Adrenal gland (tissue), 19 donors: Measurements from ENCODE around the gene CLASP2. TPM values are rescaled to one million over a fixed set of nuclear protein-coding genes. Genes with fewer than 3 reads are reported as not detected.
"Not testable (repeated sequence)": the region's sequence is repeated elsewhere in the genome, so short reads cannot be mapped to it uniquely, and the experiment has no call there.

Source experiments
- DNase-seq, 7 donors: peaks; one replicate each; pipeline ENCODE4 v3.0.0-alpha.2; 2019 to 2020
- H3K27ac ChIP-seq, 5 donors: fragments of 200-600 bp; sonication (generic) in 4 of 5; 1 replicate in 3 of 5; 2 replicates in 2 of 5; pipeline versions ENCODE4 v1.5.1 to v1.8.0; 2016 to 2020; ENCODE audit warnings: mild to moderate bottlenecking in 1 of 5
- H3K27me3 ChIP-seq: fragments of 200-600 bp; 2 replicates; pipeline ENCODE4 v1.8.0; 2021
- H3K36me3 ChIP-seq, 2 donors: fragments of 200-600 bp; replicated peaks in 1 of 2; 1 replicate in 1 of 2; 2 replicates in 1 of 2; pipeline versions ENCODE4 v1.5.1 to v1.8.0; 2018 to 2022
- H3K4me1 ChIP-seq, 2 donors: fragments of 200-600 bp; replicated peaks in 1 of 2; 1 replicate in 1 of 2; 2 replicates in 1 of 2; pipeline versions ENCODE4 v1.5.1 to v1.8.0; 2018 to 2021
- H3K4me3 ChIP-seq, 4 donors: fragments of 200-600 bp; sonication (generic) in 3 of 4; one replicate each; pipeline ENCODE4 v1.5.1; 2016 to 2018
- H3K9me3 ChIP-seq, 3 donors: fragments of 200-600 bp; sonication (generic) in 1 of 3; replicated peaks in 1 of 3; 1 replicate in 2 of 3; 2 replicates in 1 of 3; pipeline versions ENCODE4 v1.5.1 to v1.8.0; 2016 to 2021
- POLR2A ChIP-seq, 2 donors: fragments of 450-650 bp; IDR thresholded peaks; one replicate each; pipeline ENCODE4 v1.6.1; 2017; ENCODE audit warnings: antibody characterized with exemption in 2 of 2, mild to moderate bottlenecking in 2 of 2, moderate library complexity in 1 of 2
- WGBS, 4 donors: extraction: QIAGEN DNeasy Blood & Tissue Kit in 2 of 4; methylation state at CpG; one replicate each; pipeline versions ENCODE4 v1.1.5 to v1.1.7; 2013 to 2017; 5-methylcytosine and 5-hydroxymethylcytosine counted together
- intact Hi-C, 2 donors: fragments of 100-400 bp; cut with DNase I; formaldehyde crosslinking; loops; one replicate each; pipeline versions ENCODE4 v1.14.1 to v1.15.0; 2022 to 2023
- long read RNA-seq, 10 donors: library from polyadenylated mRNA in 3 of 10; unstranded in 2 of 10; stranded (forward) in 1 of 10; transcript quantifications; one replicate each; pipeline ENCODE4 v2.0.0 and lab custom pipeline, GENCODE V29; 2021 to 2026
- polyA plus RNA-seq, 3 donors: library from polyadenylated mRNA; stranded (reverse); fragments of 200-250 nt in 2 of 3; fragments of 350-450 nt in 1 of 3; fragmentation: Illumina TruSeq in 1 of 3; extraction: RNeasy Lipid Tissue Mini Kit (QIAGEN cat#74804) in 1 of 3; gene quantifications; one replicate each; pipeline ENCODE4 v1.2.3, GENCODE V29; 2013 to 2014
- total RNA-seq, 9 donors: library from RNA; depleted of rRNA in 4 of 9; stranded (reverse); fragments of >200 nt in 4 of 9; fragments of 120-200 nt in 1 of 9; fragmentation: NEBNext Ultra II Directional in 1 of 9; extraction: Animal tissue kit (Norgen Biotek cat#: 25700) in 1 of 9; gene quantifications; one replicate each; pipeline versions ENCODE4 v1.1.0 to v1.2.4, GENCODE V29; 2013 to 2023
- TF ChIP-seq, protein P1 (sequence below), 6 experiments: fragments of 450-650 bp in 4 of 6; fragments of 200-600 bp in 2 of 6; sonication (generic) in 1 of 6; IDR thresholded peaks; 1 replicate in 5 of 6; 2 replicates in 1 of 6; pipeline versions ENCODE4 v1.5.1 to v1.8.0; 2016 to 2021; ENCODE audit warnings: antibody characterized with exemption in 6 of 6, mild to moderate bottlenecking in 2 of 6, moderate library complexity in 1 of 6
- donor health status: healthy with polysubstance abuse.
- donor health status: Bipolar disorder and iron deficiency.
- donor health status: DM: yes; HTN: yes; CAD: no.
- donor health status: DM: no; HTN: no; CAD: no.
- donor health status: DM: no; HTN: no; CAD: no.
- donor health status: DM: yes; HTN: yes; CAD: no.

The CLASP2 gene
- 10 to 100 TPM; 47.2 to 85.4 (median 71.0) TPM for total RNA-seq
- 10 to 100 TPM; 17.0 to 45.7 (median 28.7) TPM for polyA plus RNA-seq
- long read RNA-seq, donor 1, result 0 reads
- long read RNA-seq, donor 2, full-length matches to known transcripts, result 2 of 2 reads
- long read RNA-seq, donor 2, partial matches to known transcripts, result 0 of 2 reads
- long read RNA-seq, donor 2, other reads (novel, unspliced or antisense), result 0 of 2 reads
- long read RNA-seq, donor 3, result 0 reads
- long read RNA-seq, donor 4, partial matches to known transcripts, result 2 of 6 reads
- long read RNA-seq, donor 4, other reads (novel, unspliced or antisense), result 4 of 6 reads
- long read RNA-seq, donor 5, partial matches to known transcripts, result 4 of 42 reads
- long read RNA-seq, donor 5, other reads (novel, unspliced or antisense), result 38 of 42 reads
- long read RNA-seq, donor 6, partial matches to known transcripts, result 1 of 6 reads
- long read RNA-seq, donor 6, other reads (novel, unspliced or antisense), result 4 of 6 reads
- long read RNA-seq, donor 7, full-length matches to known transcripts, result 1 of 1 reads
- long read RNA-seq, donor 7, partial matches to known transcripts, result 0 of 1 reads
- long read RNA-seq, donor 7, other reads (novel, unspliced or antisense), result 0 of 1 reads
- long read RNA-seq, donor 8, result 0 reads
- long read RNA-seq, donor 9, full-length matches to known transcripts, result 2 of 2 reads
- long read RNA-seq, donor 9, partial matches to known transcripts, result 0 of 2 reads
- long read RNA-seq, donor 9, other reads (novel, unspliced or antisense), result 0 of 2 reads
- long read RNA-seq, donor 10, result 0 reads

DNA sequence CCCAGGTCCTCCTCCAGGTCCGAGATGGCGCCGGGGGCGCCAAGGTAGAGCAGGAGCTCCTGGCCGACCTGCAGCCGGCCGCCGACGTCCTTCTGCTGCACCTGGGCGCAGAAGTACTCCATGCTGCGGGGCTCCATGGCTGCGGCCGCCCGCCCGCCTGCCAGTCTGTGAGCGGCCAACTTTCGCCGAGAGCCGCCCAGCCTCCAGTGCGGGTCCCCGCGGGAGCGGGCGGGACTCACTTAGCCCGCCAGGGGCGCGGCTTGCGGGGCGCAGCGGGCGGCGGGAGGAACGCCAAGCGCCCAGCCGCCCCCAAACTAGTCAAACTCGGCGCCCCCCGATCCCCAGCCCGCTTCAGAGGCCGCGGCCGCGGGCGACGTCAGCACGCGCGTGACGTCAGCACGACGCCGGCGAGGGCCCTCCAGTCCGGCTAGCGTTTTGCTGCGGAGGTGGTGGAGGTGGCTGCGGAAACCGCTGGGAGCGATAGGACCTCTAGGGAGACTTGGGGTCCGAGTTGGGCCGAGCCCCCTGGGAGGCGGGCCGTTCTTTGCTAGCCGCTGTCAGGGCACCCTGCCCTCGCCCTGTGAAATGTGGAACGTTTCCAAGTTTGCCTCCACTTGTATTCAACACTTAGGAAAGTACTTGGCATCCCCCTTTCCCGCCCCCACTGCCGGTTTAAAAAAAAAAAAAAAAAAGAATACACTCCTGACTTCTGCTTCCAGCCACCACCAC is at the start of gene CLASP2:
CLASP2 (minus strand) TSS at position 389 of the 729 bp plus-strand sequence; CDS start at position 137, 252 bp downstream.
- no peaks in the 10 kb centered on the region for H3K27me3 ChIP-seq
- 0 to 1% (median 0%) methylated on average over 5 to 68 of the region's 68 CpGs for WGBS, 4 donors
- peak; percentile 35 to 83 for TF ChIP-seq POLR2A (IDR thresholded peaks at IDR 0.05)
- TF ChIP-seq, protein P1, sequence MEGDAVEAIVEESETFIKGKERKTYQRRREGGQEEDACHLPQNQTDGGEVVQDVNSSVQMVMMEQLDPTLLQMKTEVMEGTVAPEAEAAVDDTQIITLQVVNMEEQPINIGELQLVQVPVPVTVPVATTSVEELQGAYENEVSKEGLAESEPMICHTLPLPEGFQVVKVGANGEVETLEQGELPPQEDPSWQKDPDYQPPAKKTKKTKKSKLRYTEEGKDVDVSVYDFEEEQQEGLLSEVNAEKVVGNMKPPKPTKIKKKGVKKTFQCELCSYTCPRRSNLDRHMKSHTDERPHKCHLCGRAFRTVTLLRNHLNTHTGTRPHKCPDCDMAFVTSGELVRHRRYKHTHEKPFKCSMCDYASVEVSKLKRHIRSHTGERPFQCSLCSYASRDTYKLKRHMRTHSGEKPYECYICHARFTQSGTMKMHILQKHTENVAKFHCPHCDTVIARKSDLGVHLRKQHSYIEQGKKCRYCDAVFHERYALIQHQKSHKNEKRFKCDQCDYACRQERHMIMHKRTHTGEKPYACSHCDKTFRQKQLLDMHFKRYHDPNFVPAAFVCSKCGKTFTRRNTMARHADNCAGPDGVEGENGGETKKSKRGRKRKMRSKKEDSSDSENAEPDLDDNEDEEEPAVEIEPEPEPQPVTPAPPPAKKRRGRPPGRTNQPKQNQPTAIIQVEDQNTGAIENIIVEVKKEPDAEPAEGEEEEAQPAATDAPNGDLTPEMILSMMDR (IDR thresholded peaks at IDR 0.05), result peak in 3 of 6 experiments; percentile 5 to 21 (median 21)
- peaks cover 22 to 26% of the 10 kb centered on the region in 2 donors for H3K4me1 ChIP-seq
- peak; percentile 87 to 92 (median 89) for DNase-seq
- peak within 1 kb of the TSS; percentile 83 to 100 (median 99) for H3K27ac ChIP-seq
- peak within 1 kb of the TSS; percentile 37 to 96 (median 83) for H3K4me3 ChIP-seq
- H3K9me3 ChIP-seq, result no peaks in the 10 kb centered on the region
- intact Hi-C loops, result loop anchor here (5.0 kb wide), 2 partner anchors 69 to 81 kb away; no protein-coding TSS in a partner anchor
- no peaks in the 10 kb centered on the region for H3K36me3 ChIP-seq

DNA sequence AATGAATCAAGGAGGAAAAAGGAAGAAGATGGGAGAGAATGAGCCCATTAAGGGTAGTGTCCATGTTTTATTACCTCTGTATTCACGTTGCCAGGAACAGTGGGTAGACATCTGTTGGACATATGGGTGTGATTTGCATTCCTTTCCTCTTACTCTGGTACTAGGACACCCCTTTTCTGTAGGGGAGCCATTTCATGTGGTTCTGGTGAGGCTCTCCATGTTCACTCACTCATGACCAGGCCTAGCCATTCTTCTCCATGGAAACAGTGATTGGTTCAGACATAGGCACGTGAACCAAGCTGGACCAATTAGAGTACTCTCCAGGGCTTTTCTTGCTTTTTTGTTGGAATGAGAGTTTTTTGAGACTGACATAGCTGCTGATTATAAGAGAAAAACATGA is 40.8 kb upstream of the CLASP2 start:
- H3K36me3 ChIP-seq, result no peaks in the 10 kb centered on the region
- H3K4me1 ChIP-seq, result no peaks in the 10 kb centered on the region
- H3K27me3 ChIP-seq, result no peaks in the 10 kb centered on the region
- no peak overlapping the region for H3K27ac ChIP-seq
- no peak for TF ChIP-seq POLR2A (IDR thresholded peaks at IDR 0.05)
- TF ChIP-seq, protein P1 (IDR thresholded peaks at IDR 0.05), result no peak
- intact Hi-C loops, result no loop called here
- no peak for DNase-seq
- WGBS, 4 donors, result 79 to 84% (median 82%) methylated on average over 2 of the region's 2 CpGs
- H3K4me3 ChIP-seq, result no peak overlapping the region
- H3K9me3 ChIP-seq, result peaks cover 0 to 6% (median 0%) of the 10 kb centered on the region in 3 donors

DNA sequence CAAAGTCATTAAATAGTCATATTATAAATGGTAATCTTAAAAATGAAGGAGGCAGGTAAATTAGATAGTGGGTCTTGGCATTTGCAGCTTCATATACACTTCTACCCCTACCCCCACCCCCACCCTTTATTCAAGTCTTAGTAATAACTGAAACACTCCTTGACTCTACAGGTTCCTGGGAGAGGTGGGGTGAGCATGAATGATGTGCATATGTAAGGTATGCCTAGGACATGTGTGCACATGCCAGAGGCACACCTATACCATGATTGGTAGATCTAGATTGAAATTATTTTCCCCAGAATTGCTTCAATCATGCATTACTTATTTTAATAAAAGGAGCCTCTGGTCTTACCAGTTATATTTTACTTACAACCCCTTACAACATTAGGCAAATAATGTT is 40.2 kb upstream of the CLASP2 start:
- TF ChIP-seq, protein P1 (IDR thresholded peaks at IDR 0.05), result no peak
- TF ChIP-seq POLR2A (IDR thresholded peaks at IDR 0.05), result no peak
- Histone ChIP-seq H3K27ac (no peak overlapping the region), H3K27me3 (no peaks in the 10 kb centered on the region), H3K4me1 (no peaks in the 10 kb centered on the region), H3K9me3 (peaks cover 0 to 6% (median 0%) of the 10 kb centered on the region in 3 donors), H3K4me3 (no peak overlapping the region), H3K36me3 (no peaks in the 10 kb centered on the region)
- DNase-seq, result no peak
- intact Hi-C loops, result no loop called here

DNA sequence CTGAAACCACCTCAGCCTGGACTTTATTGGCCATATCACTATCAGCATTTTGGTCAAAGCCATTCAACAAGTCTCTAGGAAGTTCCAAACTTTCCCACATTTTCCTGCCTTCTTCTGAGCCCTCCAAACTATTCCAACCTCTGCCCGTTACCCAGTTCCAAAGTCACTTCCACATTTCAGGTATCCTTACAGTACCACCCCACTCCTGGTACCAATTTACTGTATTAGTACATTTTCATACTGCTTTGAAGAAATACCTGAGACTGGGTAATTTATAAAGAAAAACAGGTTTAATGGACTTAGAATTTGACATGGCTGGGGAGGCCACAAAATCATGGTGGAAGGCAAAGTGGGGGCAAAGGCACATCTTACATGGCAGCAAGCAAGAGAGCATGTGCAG is 36.3 kb upstream of the CLASP2 start:
- H3K27ac ChIP-seq, H3K36me3 ChIP-seq, intact Hi-C loops, H3K9me3 ChIP-seq, DNase-seq, H3K27me3 ChIP-seq, H3K4me3 ChIP-seq, H3K4me1 ChIP-seq: not testable (repeated sequence)
- WGBS, 4 donors, result 79 to 87% (median 83%) methylated on average over 1 of the region's 1 CpG
